A549 treated with GW870086 at 1 μM for 4 hours (cell line): Measurements from ENCODE around the gene ADTRP. TPM values are rescaled to one million over a fixed set of nuclear protein-coding genes. Genes with fewer than 3 reads are reported as not detected.

Experiments
- total RNA-seq: library from RNA; stranded (reverse); fragments of 200-300 nt; extraction: Qiagen RNA extraction; gene quantifications from 5 replicates; pipeline ENCODE4 v1.2.3, GENCODE V29; 2022; ENCODE audit warnings: low read depth

The ADTRP gene, protein sequence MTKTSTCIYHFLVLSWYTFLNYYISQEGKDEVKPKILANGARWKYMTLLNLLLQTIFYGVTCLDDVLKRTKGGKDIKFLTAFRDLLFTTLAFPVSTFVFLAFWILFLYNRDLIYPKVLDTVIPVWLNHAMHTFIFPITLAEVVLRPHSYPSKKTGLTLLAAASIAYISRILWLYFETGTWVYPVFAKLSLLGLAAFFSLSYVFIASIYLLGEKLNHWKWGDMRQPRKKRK
- total RNA-seq: 0.38 to 0.71 TPM (median 0.58 TPM) in 4 of 5 replicates, not detected in the other

DNA sequence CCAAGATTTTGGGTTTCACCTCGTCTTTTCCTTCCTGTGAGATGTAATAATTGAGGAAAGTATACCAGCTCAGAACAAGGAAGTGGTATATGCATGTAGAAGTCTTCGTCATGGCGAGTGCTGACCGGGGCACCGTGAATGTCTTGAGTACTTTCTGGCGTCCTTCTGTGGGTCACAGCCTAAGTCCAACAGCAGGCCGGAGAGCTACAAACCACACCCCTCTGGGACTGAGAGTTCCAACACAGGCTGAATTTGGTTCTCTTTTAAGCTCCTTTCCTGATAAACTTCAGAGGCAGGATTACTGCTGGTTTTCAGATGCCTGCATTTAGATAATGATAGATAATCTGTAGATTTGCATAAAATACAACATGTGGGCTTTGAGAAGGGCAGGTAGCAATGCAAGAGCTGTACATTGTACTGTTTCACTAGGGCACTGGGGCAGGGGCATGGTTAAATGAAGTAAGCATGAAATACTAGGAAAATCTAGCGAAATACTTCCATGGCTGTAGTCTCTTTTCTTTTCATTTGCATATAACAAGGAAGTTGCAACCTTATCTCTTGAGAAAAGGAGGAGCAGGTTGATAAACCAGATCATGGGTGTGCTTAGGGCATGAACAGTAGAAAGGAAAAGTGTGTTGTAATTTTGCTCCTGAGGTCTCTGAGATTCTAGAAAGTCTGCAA lies at the start of gene ADTRP:
Gene ADTRP, minus strand, starts transcription at position 156 of the 681 bp plus-strand sequence. Its CDS starts 44 bp downstream, at position 112.

Other genes starting within 250 kb of the ADTRP start
- 0.59 to 0.86 TPM (median 0.78 TPM) in 5 replicates for gene TMEM170B, start 241.1 kb downstream of the ADTRP start, total RNA-seq
- 7.8 to 9.6 TPM (median 9.1 TPM) in 5 replicates for gene HIVEP1, start 233.5 kb upstream of the ADTRP start, total RNA-seq